H1 (cell line): ENCODE results near the gene RFT1.

Experiments
- CHD2 ChIP-seq: IDR thresholded peaks from 2 replicates; pipeline ENCODE4 v1.6.1; 2012; ENCODE audit warnings: low read length, improper control_type of control experiment
- GABPA ChIP-seq: IDR thresholded peaks from 2 replicates; pipeline ENCODE4 v1.6.1; 2011; ENCODE audit warnings: mild to moderate bottlenecking, low read length, moderate library complexity, borderline replicate concordance; ENCODE audit not compliant: insufficient read depth
- GTF2F1 ChIP-seq: IDR thresholded peaks from 2 replicates; pipeline ENCODE4 v1.6.1; 2012; ENCODE audit warnings: low read depth, low read length, improper control_type of control experiment, borderline replicate concordance
- POLR2AphosphoS5 ChIP-seq: IDR thresholded peaks from 2 replicates; pipeline ENCODE4 v1.6.1; 2011; ENCODE audit warnings: low read depth, low read length
- RAD21 ChIP-seq, 2 experiments: IDR thresholded peaks in 1 of 2; conservative IDR thresholded peaks in 1 of 2; 2 replicates each; pipeline ENCODE4 v1.6.1; 2011; ENCODE audit warnings: low read depth in 2 of 2, low read length in 2 of 2, improper control_type of control experiment in 1 of 2, inconsistent platforms in 1 of 2, mild to moderate bottlenecking in 1 of 2, moderate library complexity in 1 of 2
- TAF1 ChIP-seq: IDR thresholded peaks from 2 replicates; pipeline ENCODE4 v1.6.1; 2011; ENCODE audit warnings: mild to moderate bottlenecking, low read depth, low read length
- TF ChIP-seq, protein P1 (sequence below), 3 experiments: IDR thresholded peaks; 1 replicate in 2 of 3; 2 replicates in 1 of 3; pipeline versions ENCODE4 v1.5.1 to v1.6.1; 2011; ENCODE audit warnings: low read length in 3 of 3, mild to moderate bottlenecking in 3 of 3, inconsistent platforms in 2 of 3, low read depth in 1 of 3, moderate library complexity in 1 of 3; ENCODE audit not compliant: insufficient read depth in 1 of 3; ENCODE audit errors: control extremely low read depth in 1 of 3
- TF ChIP-seq, protein P2 (sequence below): IDR thresholded peaks from 2 replicates; pipeline ENCODE4 v1.6.1; 2012; ENCODE audit warnings: inconsistent platforms

DNA sequence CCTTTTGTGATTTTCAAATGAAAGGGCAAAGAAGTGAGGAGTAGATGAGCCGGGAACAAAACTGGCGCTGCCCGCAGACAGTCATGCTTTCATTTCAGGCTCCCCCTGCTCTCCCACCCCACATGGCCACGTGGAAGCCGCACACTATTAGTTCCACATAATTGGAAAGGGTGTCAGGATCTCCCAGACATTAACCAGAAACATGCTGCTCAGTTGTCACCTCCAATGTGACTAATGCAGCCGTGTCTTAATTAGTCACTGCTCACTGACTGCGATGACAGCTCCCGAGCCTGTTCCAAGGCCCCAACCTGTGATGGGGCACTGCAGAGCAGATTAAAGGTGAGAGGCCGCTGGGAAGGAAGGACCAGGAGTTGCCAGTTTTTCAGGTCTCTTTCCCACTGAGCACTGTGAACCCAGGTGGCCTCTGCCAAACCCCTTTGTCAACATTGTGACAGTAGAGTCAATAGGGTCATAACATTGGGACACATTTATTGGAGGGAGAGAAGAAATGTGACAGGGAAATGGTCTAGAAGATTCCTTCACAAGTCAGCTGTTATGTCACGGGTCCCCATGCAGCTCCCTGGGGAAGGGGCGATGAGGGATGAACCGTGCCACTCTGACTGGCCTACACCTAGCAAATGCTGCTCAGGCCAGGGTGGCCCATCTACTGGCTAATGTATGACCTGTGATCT, 45.8 kb downstream of the RFT1 start:
- TF ChIP-seq RAD21 (IDR thresholded peaks at IDR 0.05 in 1 of 2, conservative IDR thresholded peaks at IDR 0.05 in 1 of 2; ENCODE audit: low read depth in 2 of 2, low read length in 2 of 2) (no peak), POLR2AphosphoS5 (no peak), GABPA (no peak), GTF2F1 (no peak), CHD2 (no peak), TAF1 (no peak)
- TF ChIP-seq, protein P1, sequence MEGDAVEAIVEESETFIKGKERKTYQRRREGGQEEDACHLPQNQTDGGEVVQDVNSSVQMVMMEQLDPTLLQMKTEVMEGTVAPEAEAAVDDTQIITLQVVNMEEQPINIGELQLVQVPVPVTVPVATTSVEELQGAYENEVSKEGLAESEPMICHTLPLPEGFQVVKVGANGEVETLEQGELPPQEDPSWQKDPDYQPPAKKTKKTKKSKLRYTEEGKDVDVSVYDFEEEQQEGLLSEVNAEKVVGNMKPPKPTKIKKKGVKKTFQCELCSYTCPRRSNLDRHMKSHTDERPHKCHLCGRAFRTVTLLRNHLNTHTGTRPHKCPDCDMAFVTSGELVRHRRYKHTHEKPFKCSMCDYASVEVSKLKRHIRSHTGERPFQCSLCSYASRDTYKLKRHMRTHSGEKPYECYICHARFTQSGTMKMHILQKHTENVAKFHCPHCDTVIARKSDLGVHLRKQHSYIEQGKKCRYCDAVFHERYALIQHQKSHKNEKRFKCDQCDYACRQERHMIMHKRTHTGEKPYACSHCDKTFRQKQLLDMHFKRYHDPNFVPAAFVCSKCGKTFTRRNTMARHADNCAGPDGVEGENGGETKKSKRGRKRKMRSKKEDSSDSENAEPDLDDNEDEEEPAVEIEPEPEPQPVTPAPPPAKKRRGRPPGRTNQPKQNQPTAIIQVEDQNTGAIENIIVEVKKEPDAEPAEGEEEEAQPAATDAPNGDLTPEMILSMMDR (IDR thresholded peaks at IDR 0.05; ENCODE audit: control extremely low read depth in 1 of 3, insufficient read depth in 1 of 3, low read depth in 1 of 3, low read length in 3 of 3) = no peak
- TF ChIP-seq, protein P2, sequence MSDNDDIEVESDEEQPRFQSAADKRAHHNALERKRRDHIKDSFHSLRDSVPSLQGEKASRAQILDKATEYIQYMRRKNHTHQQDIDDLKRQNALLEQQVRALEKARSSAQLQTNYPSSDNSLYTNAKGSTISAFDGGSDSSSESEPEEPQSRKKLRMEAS = no peak
